DND-41 (cell line): Measurements from ENCODE around the gene HOPX.

ENCODE experiments used
- EZH2 ChIP-seq: IDR thresholded peaks from 3 replicates; pipeline ENCODE4 v1.6.1; 2012; ENCODE audit warnings: borderline replicate concordance, low read depth, mild to moderate bottlenecking, moderate library complexity, low read length, inconsistent platforms; ENCODE audit not compliant: severe bottlenecking
- TF ChIP-seq, protein P1 (sequence below): IDR thresholded peaks from 2 replicates; pipeline ENCODE4 v1.5.1; 2012; ENCODE audit warnings: borderline replicate concordance, low read length, moderate library complexity, mild to moderate bottlenecking; ENCODE audit not compliant: poor library complexity, severe bottlenecking; ENCODE audit errors: extremely low read depth

GRCh38 chr4:56612282-56612681 is 68.8 kb downstream of the HOPX start:
- TF ChIP-seq, protein P1, sequence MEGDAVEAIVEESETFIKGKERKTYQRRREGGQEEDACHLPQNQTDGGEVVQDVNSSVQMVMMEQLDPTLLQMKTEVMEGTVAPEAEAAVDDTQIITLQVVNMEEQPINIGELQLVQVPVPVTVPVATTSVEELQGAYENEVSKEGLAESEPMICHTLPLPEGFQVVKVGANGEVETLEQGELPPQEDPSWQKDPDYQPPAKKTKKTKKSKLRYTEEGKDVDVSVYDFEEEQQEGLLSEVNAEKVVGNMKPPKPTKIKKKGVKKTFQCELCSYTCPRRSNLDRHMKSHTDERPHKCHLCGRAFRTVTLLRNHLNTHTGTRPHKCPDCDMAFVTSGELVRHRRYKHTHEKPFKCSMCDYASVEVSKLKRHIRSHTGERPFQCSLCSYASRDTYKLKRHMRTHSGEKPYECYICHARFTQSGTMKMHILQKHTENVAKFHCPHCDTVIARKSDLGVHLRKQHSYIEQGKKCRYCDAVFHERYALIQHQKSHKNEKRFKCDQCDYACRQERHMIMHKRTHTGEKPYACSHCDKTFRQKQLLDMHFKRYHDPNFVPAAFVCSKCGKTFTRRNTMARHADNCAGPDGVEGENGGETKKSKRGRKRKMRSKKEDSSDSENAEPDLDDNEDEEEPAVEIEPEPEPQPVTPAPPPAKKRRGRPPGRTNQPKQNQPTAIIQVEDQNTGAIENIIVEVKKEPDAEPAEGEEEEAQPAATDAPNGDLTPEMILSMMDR: no peak
- no peak for TF ChIP-seq EZH2
